GM12878 (cell line): ENCODE measurements around the gene MYOM1. TPM values are rescaled to one million over a fixed set of nuclear protein-coding genes. Genes with fewer than 3 reads are reported as not detected.

ENCODE experiments used
- ATAC-seq: fragments of 200-7000 bp; cut with Tn5 transposase; 3 replicates; pipeline ENCODE4 v1.9.1; 2020; ENCODE audit warnings: mild to moderate bottlenecking, moderate library complexity
- BruUV-seq: library from RNA; stranded (reverse); fragments of 400-500 nt; replicated peaks from 2 replicates; lab custom pipeline; 2021; lab: Mats Ljungman, UMichigan
- CTCF ChIA-PET: fragments of 300-600 bp; sonication (Branson Sonifier 250); formaldehyde crosslinking; extraction: SDS; loops from one replicate; lab custom pipeline; 2021; ENCODE audit warnings: inconsistent platforms; lab: Yijun Ruan, JAX
- POLR2A ChIA-PET: fragments of 350-600 bp; formaldehyde crosslinking; extraction: SDS; loops from one replicate; lab custom pipeline; 2021; ENCODE audit warnings: inconsistent platforms; lab: Charles Lee
- RAD21 ChIA-PET: fragments of 300-600 bp; sonication (Branson Sonifier 250); formaldehyde crosslinking; loops from one replicate; lab custom pipeline; 2023; ENCODE audit warnings: antibody characterized with exemption; ENCODE audit not compliant: unreplicated experiment; lab: Charles Lee
- SMC1A ChIA-PET: fragments of 300-600 bp; sonication (Branson Sonifier 250); formaldehyde crosslinking; loops from one replicate; lab custom pipeline; 2023; ENCODE audit not compliant: unreplicated experiment, uncharacterized antibody; lab: Charles Lee
- DNase-seq: peaks from one replicate; pipeline ENCODE4 v3.0.0-alpha.2; 2011; ENCODE audit warnings: low read depth, low spot score
- FAIRE-seq: peaks from 3 replicates; lab custom pipeline; 2011; peaks lifted over from hg19 to GRCh38; lab: Jason Lieb, UNC
- H2AFZ ChIP-seq: 2 replicates; pipeline ENCODE4 v1.6.0; 2011; ENCODE audit warnings: low read depth, low read length, control low read depth; ENCODE audit not compliant: control insufficient read depth
- H3K27ac ChIP-seq: 2 replicates; pipeline ENCODE4 v1.5.1; 2011; ENCODE audit warnings: control low read depth; ENCODE audit not compliant: control insufficient read depth, insufficient read depth
- H3K27me3 ChIP-seq, 2 experiments: replicated peaks in 1 of 2; 2 replicates each; pipeline versions ENCODE4 v1.6.0 to v1.6.1; 2011; ENCODE audit warnings: low read length in 1 of 2; ENCODE audit not compliant: control insufficient read depth in 2 of 2, insufficient read depth in 2 of 2
- H3K36me3 ChIP-seq, 2 experiments: 2 replicates each; pipeline ENCODE4 v1.5.1; 2011; ENCODE audit warnings: low read length in 1 of 2; ENCODE audit not compliant: control insufficient read depth in 2 of 2, insufficient read depth in 2 of 2
- H3K4me1 ChIP-seq: 2 replicates; pipeline ENCODE4 v1.6.1; 2011; ENCODE audit warnings: mild to moderate bottlenecking, low read length, moderate library complexity, mixed read lengths; ENCODE audit not compliant: control insufficient read depth, insufficient read depth
- H3K4me2 ChIP-seq: 2 replicates; pipeline ENCODE4 v1.6.0; 2011; ENCODE audit warnings: control low read depth; ENCODE audit not compliant: control insufficient read depth, insufficient read depth
- H3K4me3 ChIP-seq: fragments of 200-600 bp; sonication (generic); 2 replicates; pipeline ENCODE4 v1.5.1; 2016
- H3K79me2 ChIP-seq: 2 replicates; pipeline ENCODE4 v1.6.0; 2011; ENCODE audit warnings: low read length; ENCODE audit not compliant: control insufficient read depth, insufficient read depth
- H3K9ac ChIP-seq: 2 replicates; pipeline ENCODE4 v1.8.0; 2011; ENCODE audit warnings: low read length, control low read depth, mixed read lengths; ENCODE audit not compliant: control insufficient read depth, insufficient read depth
- H3K9me3 ChIP-seq: replicated peaks from 3 replicates; pipeline ENCODE4 v1.5.1; 2011; ENCODE audit warnings: mild to moderate bottlenecking, low read length; ENCODE audit not compliant: control insufficient read depth, insufficient read depth
- H4K20me1 ChIP-seq: 2 replicates; pipeline ENCODE4 v1.6.0; 2011; ENCODE audit not compliant: control insufficient read depth, insufficient read depth
- CEBPB ChIP-seq, 2 experiments: fragments of 150-350 bp in 1 of 2; IDR thresholded peaks; 2 replicates each; pipeline ENCODE4 v1.6.1; 2012 to 2014; ENCODE audit warnings: low read depth in 2 of 2, low read length in 2 of 2, borderline replicate concordance in 1 of 2, inconsistent platforms in 1 of 2
- FOXM1 ChIP-seq: IDR thresholded peaks from 2 replicates; pipeline ENCODE4 v1.6.1; 2012; ENCODE audit warnings: low read depth, mild to moderate bottlenecking, inconsistent platforms, low read length, moderate library complexity
- MTA2 ChIP-seq: fragments of 450-650 bp; IDR thresholded peaks from 2 replicates; pipeline ENCODE4 v1.6.1; 2016; ENCODE audit warnings: low read depth, mild to moderate bottlenecking, moderate library complexity
- NBN ChIP-seq: fragments of 450-650 bp; IDR thresholded peaks from 2 replicates; pipeline ENCODE4 v1.6.1; 2016
- SMARCA5 ChIP-seq: fragments of 450-650 bp; IDR thresholded peaks from 2 replicates; pipeline ENCODE4 v1.6.1; 2017; ENCODE audit warnings: mild to moderate bottlenecking
- SUPT20H ChIP-seq: IDR thresholded peaks from 2 replicates; pipeline ENCODE4 v1.6.1; 2011; ENCODE audit warnings: low read depth, mild to moderate bottlenecking, low read length, moderate library complexity, borderline replicate concordance; ENCODE audit not compliant: control insufficient read depth
- YBX1 ChIP-seq: fragments of 450-650 bp; IDR thresholded peaks from 2 replicates; pipeline ENCODE4 v1.6.1; 2016; ENCODE audit warnings: antibody characterized with exemption
- WGBS: methylation state at CpG from one replicate; pipeline ENCODE4 v1.1.6; 2016; ENCODE audit warnings: low lambda C conversion rate; ENCODE audit not compliant: insufficient replicate concordance, insufficient coverage; ENCODE audit errors: missing lambda C conversion rate; 5-methylcytosine and 5-hydroxymethylcytosine counted together
- in situ Hi-C: fragments of 300-500 bp; cut with MboI; formaldehyde crosslinking; loops from 9 replicates; pipeline ENCODE4 v1.14.3; 2018; ENCODE audit warnings: mixed read lengths
- intact Hi-C: fragments of 100-400 bp; cut with micrococcal nuclease; formaldehyde crosslinking; loops from one replicate; pipeline ENCODE4 v1.14.2; 2022; ENCODE audit not compliant: unreplicated experiment
- polyA plus RNA-seq, 11 experiments: library from polyadenylated mRNA; depleted of rRNA in 4 of 11; unstranded in 6 of 11; stranded (reverse) in 5 of 11; fragments of >200 nt; fragmentation: Nextera tagmentation in 4 of 11; fragmentation: Illumina TruSeq in 1 of 11; extraction: Ambion mirVana in 4 of 11; extraction: Trizol in 1 of 11; gene quantifications; 1 replicate in 1 of 11; 2 replicates in 10 of 11; pipeline versions ENCODE4 v1.2.1 to v1.2.3, GENCODE V29; 2011 to 2016; ENCODE audit warnings: inconsistent platforms in 2 of 11, missing spikeins in 2 of 11, low read depth in 1 of 11
- total RNA-seq, 4 experiments: library from RNA; depleted of rRNA in 3 of 4; stranded (reverse); fragments of >200 nt in 3 of 4; fragmentation: Illumina TruSeq in 1 of 4; extraction: Trizol in 1 of 4; gene quantifications; 2 replicates each; pipeline versions ENCODE4 v1.2.1 to v1.2.3, GENCODE V29; 2013 to 2021
- TF ChIP-seq, protein P1 (sequence below): fragments of 150-350 bp; IDR thresholded peaks from 2 replicates; pipeline ENCODE4 v1.6.1; 2016; ENCODE audit warnings: low read depth, low read length
- TF ChIP-seq, protein P2 (sequence below): IDR thresholded peaks from 2 replicates; pipeline ENCODE4 v1.6.1; 2012; ENCODE audit warnings: low read depth, low read length, improper control_type of control experiment
- TF ChIP-seq, protein P3 (sequence below): fragments of 450-650 bp; IDR thresholded peaks from 2 replicates; pipeline ENCODE4 v1.6.1; 2017; ENCODE audit warnings: mild to moderate bottlenecking
- TF ChIP-seq, protein P4 (sequence below): IDR thresholded peaks from 2 replicates; pipeline ENCODE4 v1.6.1; 2011; ENCODE audit warnings: low read depth, low read length, improper control_type of control experiment, borderline replicate concordance

Gene MYOM1
- total and polyA plus RNA-seq, 10 of the 15 experiments (the other 5 are each of a cell fraction or from before 2014, with no cell fraction given) = 0.06 to 1.0 (median 0.57) TPM

DNA sequence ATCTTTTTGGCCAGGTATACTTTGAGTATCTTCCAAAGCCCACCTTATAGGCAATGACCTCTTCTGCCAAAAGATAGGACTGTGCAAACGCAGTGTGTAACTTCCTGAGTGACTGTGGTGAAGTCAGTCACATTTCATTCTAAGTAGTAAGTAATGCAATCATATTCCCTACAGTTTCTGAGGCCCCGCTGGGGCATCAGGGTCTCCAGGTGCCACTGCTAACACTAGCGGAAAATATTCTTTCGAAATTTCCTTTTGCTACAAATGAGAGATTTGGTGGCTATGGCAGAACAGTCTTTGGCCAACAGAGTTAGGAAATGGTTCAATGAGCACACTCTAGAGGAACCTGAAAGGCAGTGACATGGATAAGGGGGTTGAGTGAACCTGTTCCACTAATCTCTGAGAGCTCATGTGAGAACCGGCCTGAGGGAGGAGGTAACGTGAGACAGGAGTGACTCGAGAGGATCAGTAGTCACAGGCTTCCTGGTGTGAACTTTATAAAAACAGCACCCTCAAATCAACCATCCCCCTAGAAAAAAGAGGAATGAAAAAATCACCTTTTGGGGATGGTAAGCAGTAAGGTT is 104.2 kb downstream of the MYOM1 start (continued):
- TF ChIP-seq, protein P1, sequence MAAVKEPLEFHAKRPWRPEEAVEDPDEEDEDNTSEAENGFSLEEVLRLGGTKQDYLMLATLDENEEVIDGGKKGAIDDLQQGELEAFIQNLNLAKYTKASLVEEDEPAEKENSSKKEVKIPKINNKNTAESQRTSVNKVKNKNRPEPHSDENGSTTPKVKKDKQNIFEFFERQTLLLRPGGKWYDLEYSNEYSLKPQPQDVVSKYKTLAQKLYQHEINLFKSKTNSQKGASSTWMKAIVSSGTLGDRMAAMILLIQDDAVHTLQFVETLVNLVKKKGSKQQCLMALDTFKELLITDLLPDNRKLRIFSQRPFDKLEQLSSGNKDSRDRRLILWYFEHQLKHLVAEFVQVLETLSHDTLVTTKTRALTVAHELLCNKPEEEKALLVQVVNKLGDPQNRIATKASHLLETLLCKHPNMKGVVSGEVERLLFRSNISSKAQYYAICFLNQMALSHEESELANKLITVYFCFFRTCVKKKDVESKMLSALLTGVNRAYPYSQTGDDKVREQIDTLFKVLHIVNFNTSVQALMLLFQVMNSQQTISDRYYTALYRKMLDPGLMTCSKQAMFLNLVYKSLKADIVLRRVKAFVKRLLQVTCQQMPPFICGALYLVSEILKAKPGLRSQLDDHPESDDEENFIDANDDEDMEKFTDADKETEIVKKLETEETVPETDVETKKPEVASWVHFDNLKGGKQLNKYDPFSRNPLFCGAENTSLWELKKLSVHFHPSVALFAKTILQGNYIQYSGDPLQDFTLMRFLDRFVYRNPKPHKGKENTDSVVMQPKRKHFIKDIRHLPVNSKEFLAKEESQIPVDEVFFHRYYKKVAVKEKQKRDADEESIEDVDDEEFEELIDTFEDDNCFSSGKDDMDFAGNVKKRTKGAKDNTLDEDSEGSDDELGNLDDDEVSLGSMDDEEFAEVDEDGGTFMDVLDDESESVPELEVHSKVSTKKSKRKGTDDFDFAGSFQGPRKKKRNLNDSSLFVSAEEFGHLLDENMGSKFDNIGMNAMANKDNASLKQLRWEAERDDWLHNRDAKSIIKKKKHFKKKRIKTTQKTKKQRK = no peak
- no peak for TF ChIP-seq YBX1
- no peak for TF ChIP-seq MTA2
- TF ChIP-seq, protein P2, sequence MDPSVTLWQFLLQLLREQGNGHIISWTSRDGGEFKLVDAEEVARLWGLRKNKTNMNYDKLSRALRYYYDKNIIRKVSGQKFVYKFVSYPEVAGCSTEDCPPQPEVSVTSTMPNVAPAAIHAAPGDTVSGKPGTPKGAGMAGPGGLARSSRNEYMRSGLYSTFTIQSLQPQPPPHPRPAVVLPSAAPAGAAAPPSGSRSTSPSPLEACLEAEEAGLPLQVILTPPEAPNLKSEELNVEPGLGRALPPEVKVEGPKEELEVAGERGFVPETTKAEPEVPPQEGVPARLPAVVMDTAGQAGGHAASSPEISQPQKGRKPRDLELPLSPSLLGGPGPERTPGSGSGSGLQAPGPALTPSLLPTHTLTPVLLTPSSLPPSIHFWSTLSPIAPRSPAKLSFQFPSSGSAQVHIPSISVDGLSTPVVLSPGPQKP = no peak

DNA sequence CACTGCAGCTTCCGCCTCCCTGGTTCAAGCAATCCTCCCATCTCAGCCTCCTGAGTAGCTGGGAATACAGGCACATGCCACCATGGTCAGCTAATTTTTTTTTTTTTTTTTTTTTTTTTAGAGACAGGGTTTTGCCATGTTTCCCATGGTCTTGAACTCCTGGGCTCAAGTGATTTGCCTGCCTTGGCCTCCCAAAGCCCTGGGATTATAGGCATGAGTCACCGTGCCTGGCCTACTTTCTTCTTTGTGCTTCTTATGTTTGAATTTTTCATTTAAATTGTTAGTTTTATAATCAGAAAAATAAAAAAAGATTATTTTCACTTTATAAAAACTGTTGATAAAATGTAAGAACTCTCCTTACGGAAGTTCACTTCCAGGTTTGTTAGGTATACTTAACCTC is 105.3 kb downstream of the MYOM1 start:
- no peaks in the 10 kb centered on the region for H3K36me3 ChIP-seq
- no peaks in the 10 kb centered on the region for H3K79me2 ChIP-seq
- no peaks in the 10 kb centered on the region for H3K9me3 ChIP-seq
- no peak overlapping the region for H3K4me2 ChIP-seq
- H3K27ac ChIP-seq = no peak overlapping the region
- ATAC-seq (no peak), FAIRE-seq (no peak), DNase-seq (no peak)
- CTCF ChIA-PET = interaction anchor here (0.9 kb wide), 1 partner anchor 14 kb away, joined by 3 read pairs; no protein-coding TSS in a partner anchor
- H3K4me3 ChIP-seq = no peak overlapping the region
- SMC1A ChIA-PET = no interaction called here
- no peak overlapping the region for H3K9ac ChIP-seq
- BruUV-seq = no TSS peak
- 60% methylated on average over 3 of the region's 3 CpGs for WGBS
- no peaks in the 10 kb centered on the region; a peak in 1 of 4 replicates for H3K27me3 ChIP-seq
- POLR2A ChIA-PET = no interaction called here
- H4K20me1 ChIP-seq = no peaks in the 10 kb centered on the region
- no peak overlapping the region for H2AFZ ChIP-seq
- H3K4me1 ChIP-seq = no peaks in the 10 kb centered on the region
- RAD21 ChIA-PET = interaction anchor here (0.7 kb wide), 1 partner anchor 335 kb away, joined by 4 read pairs; no protein-coding TSS in a partner anchor
- intact Hi-C loops (no loop called here), in situ Hi-C loops (no loop called here)
- TF ChIP-seq, protein P3, sequence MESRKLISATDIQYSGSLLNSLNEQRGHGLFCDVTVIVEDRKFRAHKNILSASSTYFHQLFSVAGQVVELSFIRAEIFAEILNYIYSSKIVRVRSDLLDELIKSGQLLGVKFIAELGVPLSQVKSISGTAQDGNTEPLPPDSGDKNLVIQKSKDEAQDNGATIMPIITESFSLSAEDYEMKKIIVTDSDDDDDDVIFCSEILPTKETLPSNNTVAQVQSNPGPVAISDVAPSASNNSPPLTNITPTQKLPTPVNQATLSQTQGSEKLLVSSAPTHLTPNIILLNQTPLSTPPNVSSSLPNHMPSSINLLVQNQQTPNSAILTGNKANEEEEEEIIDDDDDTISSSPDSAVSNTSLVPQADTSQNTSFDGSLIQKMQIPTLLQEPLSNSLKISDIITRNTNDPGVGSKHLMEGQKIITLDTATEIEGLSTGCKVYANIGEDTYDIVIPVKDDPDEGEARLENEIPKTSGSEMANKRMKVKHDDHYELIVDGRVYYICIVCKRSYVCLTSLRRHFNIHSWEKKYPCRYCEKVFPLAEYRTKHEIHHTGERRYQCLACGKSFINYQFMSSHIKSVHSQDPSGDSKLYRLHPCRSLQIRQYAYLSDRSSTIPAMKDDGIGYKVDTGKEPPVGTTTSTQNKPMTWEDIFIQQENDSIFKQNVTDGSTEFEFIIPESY = no peak
- no peak for TF ChIP-seq FOXM1
- TF ChIP-seq SUPT20H = no peak
- TF ChIP-seq NBN = no peak
- TF ChIP-seq, protein P4, sequence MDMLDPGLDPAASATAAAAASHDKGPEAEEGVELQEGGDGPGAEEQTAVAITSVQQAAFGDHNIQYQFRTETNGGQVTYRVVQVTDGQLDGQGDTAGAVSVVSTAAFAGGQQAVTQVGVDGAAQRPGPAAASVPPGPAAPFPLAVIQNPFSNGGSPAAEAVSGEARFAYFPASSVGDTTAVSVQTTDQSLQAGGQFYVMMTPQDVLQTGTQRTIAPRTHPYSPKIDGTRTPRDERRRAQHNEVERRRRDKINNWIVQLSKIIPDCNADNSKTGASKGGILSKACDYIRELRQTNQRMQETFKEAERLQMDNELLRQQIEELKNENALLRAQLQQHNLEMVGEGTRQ = no peak
- no peak for TF ChIP-seq CEBPB (IDR thresholded peaks at IDR 0.05; ENCODE audit: borderline replicate concordance in 1 of 2, low read depth in 2 of 2, low read length in 2 of 2)
- TF ChIP-seq SMARCA5 = no peak
